HG03159 (cell line): Measurements from ENCODE around the gene IQSEC1.
"Not testable (repeated sequence)": the region's sequence is repeated elsewhere in the genome, so short reads cannot be mapped to it uniquely, and the experiment has no call there.

Source experiments
- ATAC-seq: cut with Tn5 transposase; IDR thresholded peaks from one replicate; pipeline ENCODE4 v1.9.1; 2021; ENCODE audit warnings: mild to moderate bottlenecking, moderate library complexity; ENCODE audit not compliant: unreplicated experiment

IQSEC1 gene

GRCh38 chr3:12884790-12885582, 188.2 kb downstream of the IQSEC1 start:
- peak; percentile 37 for ATAC-seq

DNA sequence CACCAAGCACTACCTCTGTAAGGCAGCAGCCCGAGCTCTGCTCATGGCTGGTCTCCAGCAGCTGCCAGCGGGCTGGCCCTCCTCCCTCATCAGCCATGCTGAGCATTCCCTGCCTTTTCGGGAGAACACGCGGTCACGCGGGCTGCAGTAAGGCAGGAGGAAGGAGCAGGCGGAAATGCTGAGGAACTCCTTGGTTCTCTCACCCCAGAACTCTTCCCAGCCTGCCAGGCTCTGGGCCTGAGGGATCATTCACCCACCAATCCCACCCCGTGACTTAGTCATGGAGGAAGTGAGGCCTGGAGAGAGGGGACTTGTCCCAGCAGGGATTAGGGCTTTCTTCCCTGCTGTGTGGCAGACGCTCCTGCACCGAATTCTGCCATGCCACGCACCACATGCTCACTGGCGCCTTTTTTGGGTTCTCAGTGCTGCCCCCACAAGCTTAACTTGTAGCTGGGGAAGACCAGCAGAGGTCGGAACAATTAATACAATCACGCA, 189.0 kb downstream of the IQSEC1 start:
- ATAC-seq = no peak

DNA sequence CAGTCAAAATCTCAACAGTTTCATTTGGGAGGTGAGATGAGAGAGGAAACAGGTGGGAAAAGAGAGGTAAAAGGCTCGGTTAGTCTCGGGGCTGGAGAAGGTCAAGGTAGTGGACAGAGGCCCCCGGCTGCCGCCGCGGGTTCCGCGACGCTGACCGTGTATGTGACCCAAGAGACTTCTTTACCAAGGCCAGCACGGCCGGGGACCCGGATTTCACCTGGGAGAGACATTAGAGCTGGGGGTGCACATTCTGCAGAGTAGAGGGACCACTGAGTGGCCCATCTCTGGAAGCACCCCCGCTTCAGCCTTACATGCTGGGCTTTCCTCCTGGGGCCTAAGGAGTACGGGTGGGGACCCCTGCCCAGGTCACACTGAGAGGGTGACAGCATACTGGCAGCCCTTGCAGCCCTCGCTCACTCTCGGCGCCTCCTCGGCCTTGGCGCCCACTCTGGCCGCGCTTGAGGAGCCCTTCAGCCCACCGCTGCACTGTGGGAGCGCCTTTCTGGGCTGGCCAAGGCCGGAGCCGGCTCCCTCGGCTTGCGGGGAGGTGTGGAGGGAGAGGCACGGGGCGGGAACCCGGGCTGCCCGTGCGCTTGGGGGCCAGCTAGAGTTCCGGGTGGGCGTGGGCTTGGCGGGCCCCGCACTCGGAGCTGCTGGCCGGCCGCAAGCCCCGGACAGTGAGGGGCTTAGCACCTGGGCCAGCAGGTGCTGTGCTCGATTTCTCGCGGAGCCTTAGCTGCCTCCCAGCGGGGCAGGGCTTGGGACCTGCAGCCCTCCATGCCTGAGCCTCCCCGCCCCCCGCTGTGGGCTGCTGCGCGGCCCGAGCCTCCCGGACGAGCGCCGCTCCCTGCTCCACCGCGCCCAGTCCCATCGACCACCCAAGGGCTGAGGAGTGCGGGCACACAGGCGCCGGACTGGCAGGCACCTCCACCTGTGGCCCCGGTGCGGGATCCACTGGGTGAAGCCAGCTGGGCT, 190.6 kb downstream of the IQSEC1 start:
- ATAC-seq = no peak

GRCh38 chr3:12881858-12882257, 191.4 kb downstream of the IQSEC1 start:
- ATAC-seq = peak; percentile 52

- no peak for ATAC-seq
These were observed 193.9 kb downstream of the IQSEC1 start for GRCh38 chr3:12879191-12879815.

- ATAC-seq = not testable (repeated sequence)
These were observed 194.5 kb downstream of the IQSEC1 start for GRCh38 chr3:12878758-12879157.

GRCh38 chr3:12878141-12878574, 195.1 kb downstream of the IQSEC1 start:
- ATAC-seq = no peak

DNA sequence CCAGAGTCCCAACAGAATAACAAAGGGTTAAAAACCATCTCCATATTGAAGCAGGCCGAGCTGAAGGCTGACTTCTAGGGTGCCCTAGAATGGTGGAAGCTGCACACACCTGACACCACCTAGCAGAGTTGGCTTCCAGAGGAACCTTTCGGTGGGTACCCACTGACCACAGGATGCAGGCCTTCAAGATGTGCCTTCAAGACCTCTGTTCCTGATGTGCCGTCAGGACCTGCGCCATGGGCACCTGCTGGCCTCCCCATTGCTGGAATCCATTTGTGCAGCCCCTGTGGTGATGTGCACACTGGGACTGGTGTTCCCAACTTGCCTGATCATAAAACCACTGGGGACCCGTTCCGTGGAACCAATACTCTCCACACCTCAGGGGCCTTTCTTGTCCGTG, 196.2 kb downstream of the IQSEC1 start:
- ATAC-seq = no peak

- ATAC-seq = no peak
These were observed 197.1 kb downstream of the IQSEC1 start for GRCh38 chr3:12875857-12876836.

DNA sequence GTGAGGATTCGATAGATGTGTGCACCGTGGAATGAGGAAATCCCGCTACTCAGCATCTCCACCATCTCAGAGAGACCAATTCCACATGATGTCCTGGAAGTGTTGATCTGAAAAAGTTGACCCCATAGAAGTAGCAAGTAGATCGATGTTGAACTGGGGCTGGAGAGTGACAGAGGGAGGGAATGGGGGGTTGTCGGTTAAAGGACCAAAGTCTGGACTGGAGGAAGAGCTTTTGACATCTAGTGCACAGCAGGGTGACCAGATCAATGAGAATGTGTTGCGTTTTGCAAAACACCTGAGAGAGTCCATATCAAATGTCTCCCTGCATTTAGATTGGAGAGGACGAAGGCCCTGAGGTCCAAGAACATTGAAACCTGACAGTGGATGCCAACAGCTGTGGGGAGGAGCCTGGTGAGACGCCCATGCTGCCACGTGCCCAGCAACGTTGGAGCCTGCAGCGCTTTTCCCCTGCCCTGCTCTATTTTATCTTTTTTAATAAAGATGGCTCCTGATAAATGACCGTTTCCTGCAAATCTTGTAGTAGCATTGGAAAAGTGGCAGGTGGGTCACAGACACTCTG, 201.7 kb downstream of the IQSEC1 start:
- no peak for ATAC-seq

- no peak for ATAC-seq
These were observed 202.3 kb downstream of the IQSEC1 start for GRCh38 chr3:12870942-12871341.

GRCh38 chr3:12869035-12869621, 204.1 kb downstream of the IQSEC1 start:
- peak; percentile 49 for ATAC-seq

GRCh38 chr3:12868039-12869034, 204.9 kb downstream of the IQSEC1 start:
- peak; percentile 66 for ATAC-seq

DNA sequence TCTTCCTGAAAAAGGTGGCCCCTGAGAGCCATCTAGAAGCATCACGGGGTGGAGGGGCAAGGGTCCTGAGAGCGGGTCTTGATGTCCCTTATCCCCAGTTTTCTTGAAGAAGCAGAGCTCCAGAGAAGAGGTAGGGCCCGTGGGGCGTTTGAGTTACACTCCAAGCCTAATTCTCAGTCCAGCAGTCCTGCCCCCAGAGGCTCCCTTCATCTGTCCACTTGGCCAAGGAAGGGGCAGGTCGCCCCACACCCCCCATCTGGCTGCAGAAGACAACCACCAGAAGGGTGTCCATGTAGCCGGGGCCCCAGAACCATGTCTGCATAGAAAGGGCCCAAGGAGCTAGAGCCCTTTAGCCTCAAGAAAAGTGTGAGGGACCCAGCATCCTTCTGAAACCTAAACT, 206.4 kb downstream of the IQSEC1 start:
- no peak for ATAC-seq

GRCh38 chr3:12865271-12865670, 208.0 kb downstream of the IQSEC1 start:
- ATAC-seq = no peak

- ATAC-seq = no peak
These were observed 210.8 kb downstream of the IQSEC1 start for GRCh38 chr3:12862387-12862786.

DNA sequence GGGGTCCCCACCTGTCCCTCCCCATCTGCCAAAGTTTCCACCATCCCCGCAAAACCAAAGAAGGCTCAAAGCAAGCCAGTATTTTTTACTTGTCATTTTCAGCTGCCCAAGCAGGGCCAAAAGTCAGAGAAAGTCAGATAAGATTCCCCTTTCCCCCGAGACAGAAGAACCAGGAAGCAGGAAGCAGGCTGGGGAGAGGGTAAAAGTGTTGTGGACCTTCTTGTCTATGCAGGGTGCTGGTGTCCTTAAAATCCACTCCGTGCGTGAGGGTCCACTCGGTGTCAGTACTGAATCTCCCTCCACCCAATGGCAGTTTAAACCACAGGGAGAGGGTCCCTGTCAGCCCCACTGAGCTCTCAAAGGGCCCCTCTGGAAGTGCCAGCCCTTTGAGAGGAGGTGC, 211.6 kb downstream of the IQSEC1 start:
- no peak for ATAC-seq

DNA sequence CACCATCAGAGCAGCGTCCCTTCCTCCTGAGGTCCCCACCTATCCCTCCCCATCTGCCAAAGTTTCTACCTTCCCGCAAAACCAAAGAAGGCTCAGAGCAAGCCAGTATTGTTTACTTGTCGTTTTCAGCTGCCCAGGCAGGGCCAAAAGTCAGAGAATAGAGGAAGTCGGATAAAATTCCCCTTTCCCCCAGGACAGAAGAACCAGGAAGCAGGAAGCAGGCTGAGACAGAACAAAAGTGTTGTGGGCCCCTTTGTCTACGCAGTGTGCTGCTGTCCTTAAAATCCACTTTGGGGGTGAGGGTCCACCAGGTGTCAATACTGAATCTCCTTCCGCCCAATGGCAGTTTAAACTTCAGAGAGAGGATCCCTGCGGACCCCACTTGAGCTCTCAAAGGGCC, 213.4 kb downstream of the IQSEC1 start:
- no peak for ATAC-seq
